ENCODE data around the gene CBLN1. TPM values are rescaled to one million over a fixed set of nuclear protein-coding genes. Genes with fewer than 3 reads are reported as not detected.
A peak's percentile ranks its signal among the peaks of the same experiment; 100 is the strongest.

Gene CBLN1
- total and polyA plus RNA-seq, 4 donors: 0.14 to 0.55 (median 0.33) TPM; not detected in 1

GRCh38 chr16:49281843-49282642 is 405 bp upstream of the CBLN1 start:
- Histone ChIP-seq H3K27ac (ENCODE audit: low read depth in 1 of 2, low read length in 2 of 2) (no peak overlapping the region), H3K9ac (ENCODE audit: low read depth in 1 of 2, low read length in 2 of 2) (no peak overlapping the region), H3K27me3 (ENCODE audit: control insufficient read depth in 4 of 4, insufficient read depth in 4 of 4, low read length in 3 of 4) (peaks cover 5 to 15% (median 15%) of the 10 kb centered on the region in 4 donors), H3K9me3 (ENCODE audit: control insufficient read depth in 4 of 4, low read length in 3 of 4) (no peaks in the 10 kb centered on the region), H3K36me3 (ENCODE audit: control insufficient read depth in 4 of 4, insufficient read depth in 3 of 4, low read depth in 1 of 4, low read length in 3 of 4) (no peaks in the 10 kb centered on the region), H3K4me1 (ENCODE audit: control insufficient read depth in 4 of 4, insufficient read depth in 4 of 4, low read length in 3 of 4) (peaks cover 18 to 33% (median 28%) of the 10 kb centered on the region in 4 donors), H3K4me3 (ENCODE audit: low read depth in 1 of 3, low read length in 3 of 3) (peak overlapping the region in 2 of 3 donors; percentile 63 to 65)
- TF ChIP-seq REST (IDR thresholded peaks at IDR 0.05) (no peak), CTCF (IDR thresholded peaks at IDR 0.05; ENCODE audit: low read depth, low read length, missing input control) (peak; percentile 47)
- WGBS: 2% methylated on average over 124 of the region's 124 CpGs
- DNase-seq (ENCODE audit: low spot score): peak; percentile 76

- peaks cover 18 to 34% (median 29%) of the 10 kb centered on the region in 4 donors for H3K4me1 ChIP-seq (ENCODE audit: control insufficient read depth in 4 of 4, insufficient read depth in 4 of 4, low read length in 3 of 4)
- 4% methylated on average over 37 of the region's 37 CpGs for WGBS
- H3K9me3 ChIP-seq (ENCODE audit: control insufficient read depth in 4 of 4, low read length in 3 of 4): no peaks in the 10 kb centered on the region
- H3K27me3 ChIP-seq (ENCODE audit: control insufficient read depth in 4 of 4, insufficient read depth in 4 of 4, low read length in 3 of 4): peaks cover 5 to 24% (median 19%) of the 10 kb centered on the region in 4 donors
- no peak overlapping the region for H3K27ac ChIP-seq (ENCODE audit: low read depth in 1 of 2, low read length in 2 of 2)
- no peaks in the 10 kb centered on the region for H3K36me3 ChIP-seq (ENCODE audit: control insufficient read depth in 4 of 4, insufficient read depth in 3 of 4, low read depth in 1 of 4, low read length in 3 of 4)
- no peak overlapping the region for H3K9ac ChIP-seq (ENCODE audit: low read depth in 1 of 2, low read length in 2 of 2)
- no peak for TF ChIP-seq FOXA1 (IDR thresholded peaks at IDR 0.05)
- no peak for TF ChIP-seq TAF1 (conservative IDR thresholded peaks at IDR 0.05)
- TF ChIP-seq RXRA (IDR thresholded peaks at IDR 0.05): no peak
- no peak for TF ChIP-seq REST (IDR thresholded peaks at IDR 0.05)
- TF ChIP-seq YY1 (IDR thresholded peaks at IDR 0.05): no peak
- TF ChIP-seq SP1 (IDR thresholded peaks at IDR 0.05): no peak
- TF ChIP-seq GABPA (IDR thresholded peaks at IDR 0.05 in 1 of 2, conservative IDR thresholded peaks at IDR 0.05 in 1 of 2): no peak
- no peak for TF ChIP-seq NR2F2 (IDR thresholded peaks at IDR 0.05)
- TF ChIP-seq CTCF (IDR thresholded peaks at IDR 0.05; ENCODE audit: low read depth, low read length, missing input control): no peak
- TF ChIP-seq HNF4A (conservative IDR thresholded peaks at IDR 0.05): no peak
- TF ChIP-seq HNF4G (IDR thresholded peaks at IDR 0.05): no peak
- no peak for TF ChIP-seq MAX (IDR thresholded peaks at IDR 0.05)
- TF ChIP-seq FOXA2 (IDR thresholded peaks at IDR 0.05): no peak
- no peak for TF ChIP-seq EGR1 (IDR thresholded peaks at IDR 0.05; ENCODE audit: low read depth in 2 of 2)
- DNase-seq (ENCODE audit: low spot score): no peak
- peak overlapping the region in 1 of 3 donors; percentile 65 for H3K4me3 ChIP-seq (ENCODE audit: low read depth in 1 of 3, low read length in 3 of 3)
Observed at GRCh38 chr16:49280841-49281371, 732 bp downstream of the CBLN1 start.

Measured in liver (tissue), 9 donors.